ENCODE measurements around the gene RTL1.

The RTL1 gene

GRCh38 chr14:100882026-100882967 lies 21.2 kb downstream of the RTL1 start:
- DNase-seq (ENCODE audit: low read depth in 2 of 2) = no peak

- DNase-seq (ENCODE audit: low read depth in 2 of 2) = no peak
Measured at GRCh38 chr14:100881211-100882025, 22.1 kb downstream of the RTL1 start.

GRCh38 chr14:100880271-100881101 lies 23.0 kb downstream of the RTL1 start:
- no peak for DNase-seq (ENCODE audit: low read depth in 2 of 2)

- DNase-seq (ENCODE audit: low read depth in 2 of 2) = no peak
Measured at GRCh38 chr14:100879782-100880181, 23.7 kb downstream of the RTL1 start.

DNA sequence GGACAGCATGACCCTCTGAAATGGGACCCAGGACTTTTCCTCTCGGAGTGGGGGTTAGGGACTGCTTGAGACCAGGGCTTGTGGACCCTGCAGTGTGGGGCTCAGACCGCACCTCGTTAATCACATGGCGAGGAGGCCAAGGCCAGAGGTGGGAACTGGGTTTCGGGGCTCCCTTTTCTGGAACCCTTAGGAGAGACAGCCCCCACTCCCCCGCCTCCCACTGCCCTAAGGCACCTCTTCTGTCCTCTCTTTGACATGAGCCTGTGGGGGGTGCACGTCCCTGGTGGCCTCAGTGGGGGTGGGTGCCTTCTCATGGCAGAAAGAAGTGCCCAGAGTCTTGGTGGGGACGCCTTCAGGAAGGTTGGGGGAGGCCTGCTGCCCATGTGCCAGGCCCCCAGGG lies 24.3 kb downstream of the RTL1 start:
- no peak for DNase-seq (ENCODE audit: low read depth in 2 of 2)

DNA sequence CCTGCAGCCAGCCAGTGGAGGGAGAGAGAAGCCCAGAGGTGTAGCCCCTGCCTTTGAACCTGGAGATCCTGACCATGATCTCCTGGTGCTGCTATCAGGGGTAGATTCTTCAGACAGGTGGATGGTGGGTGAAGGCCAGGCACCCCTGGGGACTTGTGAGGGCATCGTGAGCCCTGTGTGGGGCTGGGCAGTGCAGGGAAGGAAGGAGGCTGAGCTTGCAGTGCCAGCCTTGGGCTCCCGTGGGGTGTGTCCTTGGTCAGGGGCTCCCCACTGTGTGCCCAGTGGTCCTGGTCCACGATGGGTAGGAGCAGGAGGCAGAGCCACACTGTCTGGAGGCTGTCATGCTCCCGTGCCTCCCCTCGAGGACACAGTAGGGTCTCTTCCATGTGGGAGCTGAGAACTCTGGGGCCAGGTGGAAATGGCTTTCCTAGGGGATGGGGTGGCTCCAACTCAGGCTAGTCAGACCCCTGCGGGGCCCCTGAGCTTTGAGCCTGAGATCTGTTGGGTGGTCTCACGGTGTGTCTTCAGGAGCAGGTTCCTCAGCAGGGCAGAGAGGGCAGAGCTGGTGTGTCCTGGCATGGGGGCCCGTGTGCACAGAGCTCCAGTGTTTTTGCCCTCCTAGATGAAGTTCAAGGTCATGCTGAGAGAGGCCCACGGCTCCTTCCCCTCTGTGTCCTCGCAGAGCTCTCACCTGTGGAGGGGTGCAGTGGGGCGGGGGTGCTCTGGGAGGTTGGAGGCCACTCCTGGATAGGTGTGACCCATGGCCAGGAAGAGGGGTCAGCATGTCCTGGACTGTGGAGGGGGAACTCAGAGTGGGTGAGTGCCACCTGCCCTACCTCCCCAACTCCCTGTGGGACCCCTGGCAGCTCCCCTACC lies 25.0 kb downstream of the RTL1 start:
- no peak for DNase-seq (ENCODE audit: low read depth in 2 of 2)

DNA sequence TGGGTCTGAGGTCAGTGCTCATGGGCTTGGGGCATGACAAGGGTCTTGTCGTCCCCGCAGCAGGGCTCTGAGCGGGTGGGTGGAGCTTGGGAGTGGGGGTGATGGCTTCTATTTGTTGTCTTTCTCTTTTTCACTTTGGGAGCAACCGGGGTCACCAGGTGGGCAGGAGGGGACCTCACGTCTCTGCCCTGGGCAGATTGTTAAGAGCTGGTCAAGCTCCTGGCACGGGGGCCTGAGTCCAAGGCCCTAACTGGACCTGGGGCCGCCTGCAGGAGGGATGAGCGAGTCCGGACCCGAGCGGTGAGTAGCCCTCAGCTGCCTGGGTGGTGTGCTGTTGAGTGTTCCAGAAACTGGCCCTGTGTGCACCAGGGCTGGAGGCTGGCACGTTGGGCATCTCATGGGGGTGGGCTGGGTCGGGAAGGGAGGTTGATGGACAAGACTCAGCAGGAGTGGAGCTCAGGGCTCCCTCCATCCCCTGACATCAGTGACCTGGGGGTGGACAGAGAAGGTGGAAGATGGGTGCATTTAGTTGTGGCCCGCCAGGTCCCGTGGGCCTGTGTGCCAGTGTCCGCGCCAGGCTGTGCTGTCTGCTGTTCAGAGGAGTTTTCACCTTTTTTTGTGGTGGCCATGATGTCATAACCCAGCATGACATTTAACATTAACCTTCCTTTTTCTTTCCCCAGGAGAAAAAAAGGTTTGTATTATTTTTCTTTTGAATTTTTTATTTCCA lies 27.5 kb downstream of the RTL1 start:
- DNase-seq (ENCODE audit: low read depth in 2 of 2) = no peak

DNA sequence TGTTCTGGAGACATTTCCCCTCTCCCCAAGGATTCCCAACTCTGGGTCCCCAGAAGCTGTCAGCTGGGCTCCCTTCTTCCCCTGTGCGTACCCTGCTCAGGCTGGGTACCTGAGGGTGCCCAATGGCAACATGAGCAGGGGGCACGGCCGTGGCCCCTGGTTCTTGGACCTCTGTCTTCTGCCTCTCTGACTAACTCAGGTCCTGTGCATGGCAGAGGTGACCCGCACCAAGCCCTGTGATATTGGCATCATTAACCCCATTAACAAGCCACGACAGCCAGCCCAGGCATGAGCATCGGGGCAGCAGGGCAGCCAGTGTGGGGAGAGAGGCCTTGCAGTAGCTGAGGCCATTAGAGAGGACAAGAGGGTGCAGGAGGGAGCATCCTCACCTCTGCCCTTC lies 28.4 kb downstream of the RTL1 start:
- no peak for DNase-seq (ENCODE audit: low read depth in 2 of 2)

- no peak for DNase-seq (ENCODE audit: low read depth in 2 of 2)
Measured at GRCh38 chr14:100874411-100875091, 29.0 kb downstream of the RTL1 start.

DNA sequence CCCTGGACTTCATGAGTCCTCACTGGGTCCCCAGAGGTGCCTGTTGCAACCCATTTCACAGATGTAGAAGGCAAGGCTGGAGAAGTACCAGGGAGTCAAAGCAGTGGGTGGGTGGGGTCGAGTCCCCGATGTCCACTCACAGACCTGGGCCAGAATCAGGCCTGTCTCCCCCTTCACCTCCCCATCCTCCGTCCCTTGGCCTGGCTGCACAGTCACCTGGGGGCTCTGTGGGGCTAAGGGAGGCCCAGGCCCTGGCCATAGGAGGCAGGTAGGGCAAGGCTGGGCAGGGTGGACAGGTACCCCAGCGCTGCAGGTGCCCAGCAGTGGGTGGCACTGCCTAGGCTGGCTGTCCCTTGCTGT lies 29.5 kb downstream of the RTL1 start:
- no peak for DNase-seq (ENCODE audit: low read depth in 2 of 2)

DNA sequence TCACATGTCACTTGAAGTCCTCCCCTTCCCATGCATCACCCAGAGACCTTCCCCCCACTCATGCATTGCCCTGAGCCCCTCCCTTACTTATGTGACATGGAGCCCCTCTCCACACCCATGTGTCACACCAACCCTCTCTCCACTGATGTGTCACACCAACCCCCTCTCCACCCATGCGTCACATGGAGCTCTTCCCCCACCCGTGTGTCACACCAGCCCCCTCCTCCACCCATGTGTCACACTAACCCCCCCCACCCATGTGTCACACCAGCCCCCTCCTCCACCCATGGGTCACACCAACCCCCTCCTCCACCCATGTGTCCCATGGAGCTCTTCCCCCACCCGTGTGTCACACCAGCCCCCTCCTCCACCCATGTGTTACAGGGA lies 30.4 kb downstream of the RTL1 start:
- DNase-seq (ENCODE audit: low read depth in 2 of 2) = no peak

DNA sequence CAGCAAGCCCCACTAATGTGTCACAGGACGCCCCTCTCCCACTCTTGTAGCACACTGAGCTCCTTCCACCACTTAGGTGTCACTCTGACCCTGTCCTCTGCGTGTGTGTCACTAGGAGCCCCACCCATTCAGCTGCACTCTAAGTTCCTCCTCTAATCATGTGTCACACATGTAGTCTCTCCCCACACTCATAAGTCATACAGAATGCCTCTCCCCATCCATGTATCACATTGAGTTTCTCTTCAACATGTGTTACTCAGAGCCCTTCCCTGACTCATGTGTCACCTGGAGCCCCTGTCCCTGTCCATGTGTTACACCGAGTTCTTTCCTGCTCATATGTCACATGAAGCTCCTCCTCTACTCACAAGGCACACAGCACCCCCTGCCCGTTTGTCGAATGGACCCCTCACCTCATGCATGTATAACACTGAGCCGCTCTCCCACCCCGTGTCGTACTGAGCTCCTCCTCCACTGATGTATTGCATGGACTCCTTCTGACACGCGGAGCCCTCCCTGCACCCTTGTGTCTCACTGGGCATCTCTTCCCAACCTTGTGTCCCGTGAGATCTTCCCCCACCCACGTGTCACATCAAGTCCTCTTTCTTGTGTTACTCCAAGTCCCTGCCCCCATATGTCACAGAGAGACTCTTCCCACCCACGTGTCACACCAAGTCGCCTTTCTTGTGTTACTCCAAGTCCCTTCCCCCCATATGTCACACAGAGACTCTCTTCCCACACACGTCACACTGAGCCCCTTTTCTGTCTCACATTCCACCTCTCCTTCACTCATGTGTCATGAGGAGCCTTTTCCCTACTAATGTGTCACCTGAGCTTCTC lies 31.0 kb downstream of the RTL1 start:
- DNase-seq (ENCODE audit: low read depth in 2 of 2) = no peak

- DNase-seq (ENCODE audit: low read depth in 2 of 2) = no peak
Measured at GRCh38 chr14:100871234-100872186, 32.0 kb downstream of the RTL1 start.

- DNase-seq (ENCODE audit: low read depth in 2 of 2) = no peak
Measured at GRCh38 chr14:100868621-100869370, 34.7 kb downstream of the RTL1 start.

DNA sequence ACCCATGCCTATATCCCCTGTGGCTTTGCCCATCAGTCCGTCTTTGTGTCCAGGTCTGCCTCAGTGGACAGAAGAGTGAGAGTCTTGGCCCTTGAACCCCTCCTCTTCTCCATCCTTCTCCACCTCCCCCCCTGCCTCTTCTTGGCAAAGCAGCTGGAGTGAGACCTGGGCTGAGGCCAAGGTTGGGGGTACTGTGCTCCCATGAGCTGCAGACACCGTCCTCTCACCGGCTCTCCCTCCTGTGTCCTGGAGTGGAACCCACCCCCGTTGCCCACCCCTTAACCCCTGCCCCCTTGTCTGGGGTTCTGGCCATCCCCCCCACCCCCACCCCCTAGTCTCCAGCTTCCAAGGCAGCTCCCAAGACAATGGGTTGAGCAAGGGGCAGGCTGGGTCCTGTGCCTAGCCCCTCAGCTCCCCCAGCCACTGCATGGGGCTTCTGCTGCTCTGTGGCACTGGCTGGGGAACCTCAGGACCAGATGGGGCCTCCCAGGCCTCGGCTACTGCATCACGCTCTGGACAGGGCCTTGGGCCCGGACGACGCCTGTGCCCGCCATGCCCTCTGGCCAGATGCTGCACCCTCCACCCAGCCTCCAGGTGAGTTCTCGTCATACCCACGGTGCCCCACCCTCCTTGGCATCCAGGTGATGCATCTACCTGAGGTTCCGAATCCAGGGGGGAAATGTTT lies 35.7 kb downstream of the RTL1 start:
- DNase-seq (ENCODE audit: low read depth in 2 of 2) = no peak

All from stimulated activated CD8-positive, alpha-beta memory T cell treated with anti-CD3 and anti-CD28 coated beads, Interleukin-7, amount 100 ng/mL, for 1 hour (primary cell).